Stomach (tissue), 9 donors: ENCODE results near the gene NR6A1. TPM values are rescaled to one million over a fixed set of nuclear protein-coding genes. Genes with fewer than 3 reads are reported as not detected.

Experiments
- DNase-seq, 2 donors: peaks; one replicate each; pipeline versions ENCODE4 v3.0.0 to v3.0.0-alpha.2; 2013 to 2019
- H3K27ac ChIP-seq, 5 donors: fragments of 200-600 bp in 4 of 5; sonication (generic) in 4 of 5; one replicate each; pipeline ENCODE4 v1.5.1; 2013 to 2019; ENCODE audit warnings: mild to moderate bottlenecking in 1 of 5, moderate library complexity in 1 of 5
- H3K27me3 ChIP-seq, 3 donors: fragments of 200-600 bp; sonication (generic); one replicate each; pipeline ENCODE4 v1.5.1; 2017 to 2019; ENCODE audit warnings: mixed run types in 1 of 3
- H3K36me3 ChIP-seq, 4 donors: fragments of 200-600 bp; sonication (generic); 1 replicate in 3 of 4; 2 replicates in 1 of 4; pipeline ENCODE4 v1.5.1; 2016 to 2019
- H3K4me1 ChIP-seq, 4 donors: fragments of 200-600 bp; sonication (generic); one replicate each; pipeline ENCODE4 v1.5.1; 2016 to 2019
- H3K4me3 ChIP-seq, 4 donors: fragments of 200-600 bp; sonication (generic) in 3 of 4; one replicate each; pipeline ENCODE4 v1.5.1; 2016 to 2019; ENCODE audit warnings: mild to moderate bottlenecking in 1 of 4
- H3K9me3 ChIP-seq, 4 donors: fragments of 200-600 bp; sonication (generic); one replicate each; pipeline ENCODE4 v1.5.1; 2016 to 2019
- EP300 ChIP-seq: sonication (generic); formaldehyde crosslinking; IDR thresholded peaks from one replicate; pipeline ENCODE4 v1.6.1; 2017; ENCODE audit warnings: antibody characterized with exemption
- POLR2A ChIP-seq, 4 donors: fragments of 450-650 bp; IDR thresholded peaks; one replicate each; pipeline ENCODE4 v1.6.1; 2016; ENCODE audit warnings: antibody characterized with exemption in 4 of 4, control low read depth in 2 of 4, mild to moderate bottlenecking in 1 of 4, moderate library complexity in 1 of 4
- POLR2AphosphoS5 ChIP-seq, 3 donors: sonication (generic); formaldehyde crosslinking; IDR thresholded peaks; one replicate each; pipeline ENCODE4 v1.6.1; 2016; ENCODE audit warnings: antibody characterized with exemption in 3 of 3
- WGBS, 5 donors: extraction: QIAGEN DNeasy Blood & Tissue Kit in 3 of 5; methylation state at CpG; one replicate each; pipeline versions ENCODE4 v1.1.5 to v1.1.7; 2013 to 2018; 5-methylcytosine and 5-hydroxymethylcytosine counted together
- intact Hi-C: fragments of 100-400 bp; cut with DNase I; formaldehyde crosslinking; loops from one replicate; pipeline ENCODE4 v1.15.1; 2023; ENCODE audit warnings: low total_unique reads
- polyA plus RNA-seq, 3 donors: library from polyadenylated mRNA; stranded (reverse); fragments of 200-250 nt; gene quantifications; one replicate each; pipeline ENCODE4 v1.2.3, GENCODE V29; 2013
- total RNA-seq, 5 donors: library from RNA; depleted of rRNA; stranded (reverse); fragments of >200 nt; gene quantifications; one replicate each; pipeline versions ENCODE4 v1.1.0 to v1.2.3, GENCODE V29; 2014 to 2016
- TF ChIP-seq, protein P1 (sequence below), 7 experiments: fragments of 450-650 bp in 4 of 7; fragments of 200-600 bp in 3 of 7; sonication (generic) in 3 of 7; IDR thresholded peaks; one replicate each; pipeline ENCODE4 v1.5.1; 2016 to 2019; ENCODE audit warnings: antibody characterized with exemption in 7 of 7, control low read depth in 2 of 7, mild to moderate bottlenecking in 1 of 7
- donor health status: healthy with polysubstance abuse.
- donor health status: Bipolar disorder and iron deficiency.
- donor health status: healthy.

The NR6A1 gene
- total and polyA plus RNA-seq, 8 donors, result 0.15 to 3.2 (median 1.5) TPM; not detected in 1

GRCh38 chr9:124473310-124473709, 297.8 kb downstream of the NR6A1 start:
- WGBS, 5 donors, result 69 to 83% (median 77%) methylated on average over 10 of the region's 10 CpGs
- TF ChIP-seq POLR2A (IDR thresholded peaks at IDR 0.05), result no peak
- no peak for TF ChIP-seq EP300
- TF ChIP-seq, protein P1, sequence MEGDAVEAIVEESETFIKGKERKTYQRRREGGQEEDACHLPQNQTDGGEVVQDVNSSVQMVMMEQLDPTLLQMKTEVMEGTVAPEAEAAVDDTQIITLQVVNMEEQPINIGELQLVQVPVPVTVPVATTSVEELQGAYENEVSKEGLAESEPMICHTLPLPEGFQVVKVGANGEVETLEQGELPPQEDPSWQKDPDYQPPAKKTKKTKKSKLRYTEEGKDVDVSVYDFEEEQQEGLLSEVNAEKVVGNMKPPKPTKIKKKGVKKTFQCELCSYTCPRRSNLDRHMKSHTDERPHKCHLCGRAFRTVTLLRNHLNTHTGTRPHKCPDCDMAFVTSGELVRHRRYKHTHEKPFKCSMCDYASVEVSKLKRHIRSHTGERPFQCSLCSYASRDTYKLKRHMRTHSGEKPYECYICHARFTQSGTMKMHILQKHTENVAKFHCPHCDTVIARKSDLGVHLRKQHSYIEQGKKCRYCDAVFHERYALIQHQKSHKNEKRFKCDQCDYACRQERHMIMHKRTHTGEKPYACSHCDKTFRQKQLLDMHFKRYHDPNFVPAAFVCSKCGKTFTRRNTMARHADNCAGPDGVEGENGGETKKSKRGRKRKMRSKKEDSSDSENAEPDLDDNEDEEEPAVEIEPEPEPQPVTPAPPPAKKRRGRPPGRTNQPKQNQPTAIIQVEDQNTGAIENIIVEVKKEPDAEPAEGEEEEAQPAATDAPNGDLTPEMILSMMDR (IDR thresholded peaks at IDR 0.05), result no peak
- no peak for TF ChIP-seq POLR2AphosphoS5 (IDR thresholded peaks at IDR 0.05)
- Histone ChIP-seq H3K9me3 (no peaks in the 10 kb centered on the region), H3K4me1 (peaks cover 7 to 14% (median 11%) of the 10 kb centered on the region in 4 donors), H3K36me3 (no peaks in the 10 kb centered on the region), H3K4me3 (no peak overlapping the region), H3K27ac (no peak overlapping the region), H3K27me3 (peaks cover 15 to 91% (median 38%) of the 10 kb centered on the region in 3 donors)
- DNase-seq, result no peak
- intact Hi-C loops, result no loop called here

GRCh38 chr9:124472770-124473169, 298.3 kb downstream of the NR6A1 start:
- no peaks in the 10 kb centered on the region for H3K9me3 ChIP-seq
- no peaks in the 10 kb centered on the region for H3K36me3 ChIP-seq
- intact Hi-C loops, result no loop called here
- no peak overlapping the region for H3K4me3 ChIP-seq
- H3K4me1 ChIP-seq, result peaks cover 5 to 8% (median 8%) of the 10 kb centered on the region in 4 donors
- 65 to 79% (median 76%) methylated on average over 7 of the region's 7 CpGs for WGBS, 5 donors
- TF ChIP-seq EP300 (no peak), POLR2AphosphoS5 (IDR thresholded peaks at IDR 0.05) (no peak), POLR2A (IDR thresholded peaks at IDR 0.05) (no peak)
- TF ChIP-seq, protein P1 (IDR thresholded peaks at IDR 0.05), result no peak
- no peak for DNase-seq
- H3K27me3 ChIP-seq, result peaks cover 9 to 88% (median 32%) of the 10 kb centered on the region in 3 donors
- no peak overlapping the region for H3K27ac ChIP-seq

GRCh38 chr9:124471761-124472160, 299.4 kb downstream of the NR6A1 start:
- WGBS, 5 donors, result 70 to 81% (median 76%) methylated on average over 8 to 9 of the region's 9 CpGs
- no peak for TF ChIP-seq EP300
- TF ChIP-seq, protein P1 (IDR thresholded peaks at IDR 0.05), result no peak
- no peaks in the 10 kb centered on the region for H3K4me1 ChIP-seq
- no peaks in the 10 kb centered on the region for H3K36me3 ChIP-seq
- H3K9me3 ChIP-seq, result no peaks in the 10 kb centered on the region
- H3K4me3 ChIP-seq, result no peak overlapping the region
- H3K27me3 ChIP-seq, result peaks cover 0 to 79% (median 22%) of the 10 kb centered on the region in 3 donors
- intact Hi-C loops, result no loop called here
- no peak for DNase-seq
- no peak overlapping the region for H3K27ac ChIP-seq

- 82 to 89% (median 88%) methylated on average over 7 of the region's 7 CpGs for WGBS, 5 donors
- intact Hi-C loops, result no loop called here
These were observed 300.4 kb downstream of the NR6A1 start for GRCh38 chr9:124470726-124471125.

More at GRCh38 chr9:124470726-124471125, 300.4 kb downstream of the NR6A1 start:
- H3K9me3 ChIP-seq, result no peaks in the 10 kb centered on the region
- H3K36me3 ChIP-seq, result no peaks in the 10 kb centered on the region
- no peaks in the 10 kb centered on the region for H3K4me1 ChIP-seq
- H3K4me3 ChIP-seq, result no peak overlapping the region
- H3K27me3 ChIP-seq, result peaks cover 0 to 79% (median 12%) of the 10 kb centered on the region in 3 donors
- TF ChIP-seq, protein P1 (IDR thresholded peaks at IDR 0.05), result no peak
- no peak for TF ChIP-seq EP300
- TF ChIP-seq POLR2A (IDR thresholded peaks at IDR 0.05), result no peak
- TF ChIP-seq POLR2AphosphoS5 (IDR thresholded peaks at IDR 0.05), result no peak
- no peak for DNase-seq
- no peak overlapping the region for H3K27ac ChIP-seq
